Activated T-cell treated with anti-CD3 and anti-CD28 coated beads for 4 hours (primary cell): ENCODE measurements around the gene TBC1D14.
A peak's percentile ranks its signal among the peaks of the same experiment; 100 is the strongest.
"Not testable (repeated sequence)": the region's sequence is repeated elsewhere in the genome, so short reads cannot be mapped to it uniquely, and the experiment has no call there.

Experiments used
- DNase-seq: peaks from one replicate; pipeline ENCODE4 v3.0.0-alpha.2; 2020

The TBC1D14 gene

DNA sequence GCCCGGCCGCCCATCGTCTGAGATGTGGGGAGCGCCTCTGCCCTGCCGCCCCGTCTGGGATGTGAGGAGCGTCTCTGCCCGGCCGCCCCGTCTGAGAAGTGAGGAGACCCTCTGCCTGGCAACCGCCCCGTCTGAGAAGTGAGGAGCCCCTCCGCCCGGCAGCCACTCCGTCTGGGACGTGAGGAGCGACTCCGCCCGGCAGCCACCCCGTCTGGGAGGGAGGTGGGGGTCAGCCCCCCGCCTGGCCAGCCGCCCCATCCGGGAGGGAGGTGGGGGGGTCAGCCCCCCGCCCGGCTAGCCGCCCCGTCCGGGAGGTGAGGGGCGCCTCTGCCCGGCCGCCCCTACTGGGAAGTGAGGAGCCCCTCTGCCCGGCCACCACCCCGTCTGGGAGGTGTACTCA is 68.2 kb downstream of the TBC1D14 start:
- not testable (repeated sequence) for DNase-seq

DNA sequence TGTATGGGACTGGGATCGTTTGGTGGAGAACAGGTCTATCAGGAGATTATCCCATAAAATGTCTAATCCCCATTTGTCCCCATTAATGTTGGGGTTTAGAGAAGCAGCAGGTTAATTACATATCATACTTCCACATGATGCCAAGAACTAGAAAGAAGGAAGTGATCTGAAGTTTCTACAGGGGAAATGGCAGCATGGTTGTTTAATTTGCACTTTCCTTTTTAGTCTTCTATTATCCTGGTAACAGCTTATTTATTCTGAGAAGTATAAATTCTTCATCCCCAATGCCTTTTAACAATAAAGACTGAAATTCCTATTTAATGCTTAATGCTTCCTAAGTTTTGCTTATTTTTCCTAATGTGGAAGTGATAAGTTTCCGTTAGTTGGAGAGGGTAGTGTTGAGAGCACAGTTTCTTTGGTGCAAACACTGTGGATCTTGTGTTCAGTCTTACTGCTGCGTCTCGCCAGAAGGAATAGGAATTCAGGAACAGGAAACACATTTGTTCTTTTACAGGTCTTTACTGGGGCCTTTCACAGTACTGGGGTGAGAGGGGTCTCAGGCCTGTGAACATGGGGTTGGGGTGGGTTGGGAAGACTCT is 74.0 kb downstream of the TBC1D14 start:
- DNase-seq = no peak

DNA sequence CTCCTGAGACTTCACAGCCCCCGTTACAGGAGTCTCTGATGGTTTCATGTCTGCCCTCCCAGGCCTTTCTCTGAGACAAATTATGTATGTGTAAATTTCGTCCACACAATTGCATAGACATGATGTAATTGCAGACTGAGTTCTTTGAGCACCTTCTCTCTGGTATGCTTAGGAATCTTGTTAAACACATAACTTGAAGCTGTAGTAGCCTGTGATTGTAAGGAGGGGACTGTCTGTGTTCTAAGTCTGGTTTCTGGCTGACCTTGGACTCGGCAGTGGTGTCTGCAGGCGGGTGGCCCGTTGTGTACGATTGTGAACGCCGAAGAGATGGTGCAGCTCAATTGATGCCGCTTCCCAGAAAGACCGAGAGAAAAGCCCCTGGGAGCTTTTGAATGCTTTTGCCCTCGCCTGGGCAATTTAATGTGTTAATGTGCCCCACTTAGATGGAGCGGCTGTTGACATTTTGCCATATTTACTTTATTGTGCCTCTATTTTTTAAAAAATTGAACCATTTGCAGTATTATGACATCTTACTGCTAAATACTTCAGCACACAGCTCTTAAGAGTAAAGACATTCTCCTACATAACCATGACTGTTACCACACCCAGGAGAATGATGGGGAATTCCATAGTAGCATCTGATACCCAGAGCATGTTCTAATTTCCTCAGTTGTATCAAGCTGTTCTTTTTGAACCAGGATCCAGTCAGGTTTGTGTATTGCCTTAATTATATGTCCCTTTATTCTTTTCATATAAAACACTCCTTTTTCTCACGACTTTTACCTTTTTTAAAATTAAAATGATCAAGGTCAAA is 75.2 kb downstream of the TBC1D14 start:
- no peak for DNase-seq

DNA sequence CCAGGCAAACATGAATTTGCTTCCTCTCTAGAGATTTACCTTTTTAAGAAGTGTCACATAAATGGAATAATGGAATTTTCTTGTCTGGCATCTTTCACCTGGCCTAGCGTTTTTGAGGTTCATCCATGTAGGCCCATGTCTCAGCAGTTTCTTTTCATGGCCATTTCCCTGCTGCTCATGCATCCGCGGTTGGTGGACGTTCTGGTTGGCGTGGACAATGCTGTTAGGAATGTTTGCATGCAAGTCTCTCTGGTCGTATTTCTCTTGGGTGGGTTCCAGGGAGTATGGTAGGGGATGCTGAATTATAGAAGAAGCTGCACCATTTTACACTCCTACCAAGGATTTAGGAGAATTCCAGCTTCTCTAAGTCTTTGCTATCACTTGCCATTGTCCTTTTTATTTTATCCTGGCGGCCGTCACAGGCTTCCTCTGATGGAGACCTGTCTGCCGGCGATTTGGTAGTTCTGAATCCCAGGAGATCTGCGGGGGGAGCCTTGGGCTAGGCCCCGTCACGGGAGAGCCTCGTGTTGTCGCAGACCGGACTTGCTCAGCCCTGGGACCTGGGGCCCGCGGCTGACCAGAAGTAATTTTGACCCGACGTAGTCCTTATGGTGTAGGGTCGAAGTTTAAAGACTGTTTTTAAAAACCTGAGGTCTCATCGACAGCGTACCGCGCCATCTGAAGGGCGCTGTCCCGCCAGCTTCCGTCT is 76.6 kb downstream of the TBC1D14 start:
- no peak for DNase-seq

DNA sequence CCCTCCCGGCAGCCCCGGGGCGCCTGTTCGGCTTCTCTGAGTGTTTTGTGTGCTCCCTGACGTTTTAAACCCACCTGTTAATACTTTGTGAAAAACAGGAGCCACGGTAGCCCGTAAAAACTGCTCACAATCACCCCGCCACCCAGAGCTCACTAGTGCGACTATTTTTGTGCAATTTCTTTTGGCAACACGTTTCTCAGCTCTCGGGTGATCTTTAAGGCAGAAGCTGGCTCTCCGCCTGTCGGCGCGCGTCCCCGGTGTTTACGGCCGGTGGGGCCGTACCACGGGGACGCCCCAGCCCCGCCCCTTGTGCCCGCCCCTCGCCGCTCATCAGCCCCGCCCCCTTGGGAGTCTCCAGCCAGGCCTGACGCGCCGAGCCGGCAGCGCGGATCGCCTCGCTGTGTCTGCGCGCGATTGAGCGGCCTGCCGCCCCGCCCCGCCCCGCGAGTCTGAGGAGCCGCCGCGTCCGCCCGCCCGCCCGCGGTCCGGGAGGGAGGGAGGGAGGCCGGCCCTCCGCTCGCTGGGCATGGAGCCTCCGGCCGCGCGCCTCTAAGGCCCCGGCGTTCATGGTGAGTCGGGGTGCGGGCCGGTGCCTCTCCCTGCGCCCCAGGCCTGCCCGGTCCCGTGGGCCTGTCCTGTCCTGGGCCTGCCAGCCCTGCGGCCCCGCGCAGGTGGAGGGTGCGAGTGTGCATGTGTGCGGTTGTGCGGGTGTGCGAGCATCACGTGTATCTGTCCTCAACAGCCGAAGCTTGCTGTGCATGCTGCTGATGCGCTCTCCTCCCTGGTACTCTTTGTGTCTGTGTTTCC is 77.4 kb downstream of the TBC1D14 start:
- peak; percentile 89 for DNase-seq

DNA sequence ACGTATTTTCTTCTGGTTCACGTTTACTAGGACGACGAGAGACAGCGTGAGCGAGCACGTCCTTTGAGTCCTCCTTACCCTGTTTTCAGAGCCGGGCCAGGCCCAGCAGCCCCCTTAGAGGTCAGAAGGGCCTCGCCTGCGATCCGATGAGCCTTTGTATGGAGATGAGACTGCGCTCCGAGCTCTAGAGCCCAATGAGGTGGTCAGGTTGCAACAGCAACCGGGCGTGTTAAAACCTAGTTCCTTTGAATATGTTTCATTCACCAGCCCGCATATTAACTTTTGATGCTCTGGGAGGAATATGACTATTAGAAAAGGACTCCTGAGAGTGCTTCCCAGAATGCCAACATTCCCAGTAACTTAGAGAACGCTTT is 77.9 kb downstream of the TBC1D14 start:
- no peak for DNase-seq

DNA sequence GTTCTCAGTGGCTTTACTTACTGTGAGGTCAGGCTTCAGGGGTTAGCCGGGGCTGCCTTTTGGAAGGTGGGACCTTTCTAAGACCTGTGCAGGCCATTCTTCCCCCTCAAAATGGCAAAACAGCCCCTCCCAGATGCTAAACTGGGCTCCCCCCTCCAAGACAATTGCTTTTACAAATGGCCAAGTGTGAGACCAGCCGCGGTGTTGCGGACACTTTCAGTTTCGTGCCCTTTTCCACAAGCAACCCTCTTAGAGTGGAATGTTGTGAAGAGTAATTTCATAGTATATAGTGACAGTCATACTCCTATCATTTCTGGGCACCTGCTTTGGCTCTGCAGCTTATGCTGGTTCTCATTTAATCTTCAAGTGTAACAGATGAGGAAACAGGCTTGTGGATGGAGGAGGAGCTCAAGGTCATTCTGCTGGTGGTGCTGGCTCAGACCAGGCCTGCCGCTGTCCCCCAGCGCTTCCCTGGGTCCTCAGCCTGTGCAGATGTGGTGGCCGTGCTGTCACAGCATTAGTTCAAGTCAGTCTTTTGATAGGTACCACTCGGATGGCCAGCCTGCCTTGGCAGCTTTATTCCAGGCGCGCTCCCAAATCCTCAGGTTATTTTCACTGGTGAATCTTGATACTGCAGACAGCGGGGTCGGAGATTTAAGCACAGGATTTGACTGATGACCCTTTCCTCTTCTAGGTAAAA is 78.5 kb downstream of the TBC1D14 start:
- DNase-seq = no peak

DNA sequence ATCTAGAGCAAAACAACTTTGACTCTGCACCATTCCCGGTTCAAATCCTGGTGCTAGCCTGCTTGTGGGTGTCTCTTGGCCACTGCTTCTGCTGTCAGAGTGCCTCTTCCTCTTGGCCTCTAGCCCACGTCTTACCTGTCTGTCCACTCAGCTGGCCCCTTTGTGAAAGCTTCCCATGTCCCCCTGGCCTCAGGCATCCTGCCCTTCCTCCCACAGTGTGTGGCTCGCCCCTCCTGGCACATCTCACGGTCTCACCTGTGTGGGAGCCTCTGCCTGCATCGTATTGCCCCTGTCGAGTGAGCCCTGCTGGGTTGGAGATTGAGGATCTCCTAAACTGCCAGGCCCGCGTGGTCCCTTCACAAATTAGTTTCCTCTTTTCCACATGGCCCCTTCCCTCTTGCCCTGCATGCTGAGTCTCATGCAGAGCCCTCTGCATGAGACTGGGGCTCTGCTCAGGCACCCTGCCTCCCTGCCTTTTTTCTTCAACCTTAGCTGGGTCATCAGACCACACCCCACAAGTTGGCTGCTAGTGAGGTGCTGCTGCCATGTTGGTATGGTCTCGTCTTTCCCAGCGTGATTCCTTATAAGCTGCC is 79.8 kb downstream of the TBC1D14 start:
- no peak for DNase-seq

DNA sequence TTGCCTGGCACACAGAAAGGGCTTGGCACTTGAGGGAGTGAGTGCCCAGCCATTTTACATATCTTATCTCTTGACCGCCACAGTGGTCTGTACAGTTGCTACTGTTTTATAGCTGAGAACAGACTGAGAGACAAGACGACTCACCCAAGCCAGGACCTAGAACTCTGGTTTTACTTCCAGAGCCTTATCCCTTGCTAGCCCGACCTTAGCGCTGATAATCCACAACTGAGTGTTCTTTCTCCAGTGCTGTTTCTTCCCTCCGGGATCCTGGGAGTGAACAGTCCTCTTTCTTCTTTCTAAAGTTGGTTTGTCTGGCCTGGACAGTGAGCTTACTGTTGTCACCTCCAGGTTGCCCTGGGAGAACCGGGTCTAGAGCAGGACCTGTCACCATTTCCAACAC is 81.0 kb downstream of the TBC1D14 start:
- no peak for DNase-seq

DNA sequence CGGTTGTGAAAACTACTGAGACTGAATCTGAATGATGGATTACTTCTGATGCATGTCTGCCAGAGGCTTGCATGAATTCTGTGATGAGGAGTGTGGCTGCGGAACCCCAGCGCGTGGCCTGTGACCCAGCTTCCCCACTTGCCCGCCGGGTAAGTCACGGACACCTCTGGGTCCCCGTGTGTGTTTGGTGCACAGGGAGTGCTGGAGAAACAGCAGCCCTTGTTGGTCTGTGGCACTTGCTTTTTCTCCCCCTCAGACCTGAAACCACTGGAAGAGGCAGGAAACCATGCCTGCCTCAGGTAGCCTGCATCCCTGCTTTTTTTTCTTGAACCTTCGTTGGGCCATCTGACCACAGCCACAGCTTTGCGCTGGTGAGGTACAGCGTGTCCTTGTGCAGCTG is 81.6 kb downstream of the TBC1D14 start:
- no peak for DNase-seq

DNA sequence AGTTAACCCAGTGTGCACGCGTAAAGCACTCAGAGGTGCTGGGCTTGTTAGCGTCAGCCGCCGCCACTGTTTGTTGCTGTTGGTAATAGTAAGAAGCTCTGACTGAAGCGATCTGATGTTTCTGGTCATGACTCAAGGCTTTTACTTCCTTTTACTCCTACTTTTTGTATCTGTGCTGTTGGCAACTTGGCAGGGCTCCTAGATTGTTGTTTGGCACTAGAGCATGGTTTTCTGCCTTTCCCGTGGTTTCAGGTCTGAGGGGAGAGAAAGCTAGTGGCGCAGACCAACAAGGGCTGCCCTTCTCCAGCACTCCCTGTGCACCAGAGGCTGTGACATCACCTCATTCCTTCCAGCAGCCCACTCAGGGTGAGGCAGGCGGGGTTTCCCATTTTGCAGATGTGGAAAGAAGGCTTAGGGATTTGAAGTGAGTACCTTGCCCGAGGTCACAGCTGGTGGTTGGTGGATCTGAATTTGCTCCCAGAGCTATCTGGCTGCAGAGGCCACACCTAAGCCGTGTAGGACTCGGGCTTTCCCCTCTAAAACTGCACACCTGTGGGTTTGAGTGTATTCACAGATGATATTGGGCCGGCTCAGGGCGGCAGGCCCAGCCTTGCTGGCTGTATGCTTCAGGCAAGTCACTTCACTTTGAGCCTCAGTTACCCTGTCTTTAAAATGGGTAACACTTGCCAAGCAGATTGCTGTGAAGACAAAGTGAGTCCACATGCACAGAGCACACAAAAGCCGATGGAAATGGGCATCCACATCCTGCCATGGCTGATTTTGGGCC is 82.3 kb downstream of the TBC1D14 start:
- DNase-seq = no peak

DNA sequence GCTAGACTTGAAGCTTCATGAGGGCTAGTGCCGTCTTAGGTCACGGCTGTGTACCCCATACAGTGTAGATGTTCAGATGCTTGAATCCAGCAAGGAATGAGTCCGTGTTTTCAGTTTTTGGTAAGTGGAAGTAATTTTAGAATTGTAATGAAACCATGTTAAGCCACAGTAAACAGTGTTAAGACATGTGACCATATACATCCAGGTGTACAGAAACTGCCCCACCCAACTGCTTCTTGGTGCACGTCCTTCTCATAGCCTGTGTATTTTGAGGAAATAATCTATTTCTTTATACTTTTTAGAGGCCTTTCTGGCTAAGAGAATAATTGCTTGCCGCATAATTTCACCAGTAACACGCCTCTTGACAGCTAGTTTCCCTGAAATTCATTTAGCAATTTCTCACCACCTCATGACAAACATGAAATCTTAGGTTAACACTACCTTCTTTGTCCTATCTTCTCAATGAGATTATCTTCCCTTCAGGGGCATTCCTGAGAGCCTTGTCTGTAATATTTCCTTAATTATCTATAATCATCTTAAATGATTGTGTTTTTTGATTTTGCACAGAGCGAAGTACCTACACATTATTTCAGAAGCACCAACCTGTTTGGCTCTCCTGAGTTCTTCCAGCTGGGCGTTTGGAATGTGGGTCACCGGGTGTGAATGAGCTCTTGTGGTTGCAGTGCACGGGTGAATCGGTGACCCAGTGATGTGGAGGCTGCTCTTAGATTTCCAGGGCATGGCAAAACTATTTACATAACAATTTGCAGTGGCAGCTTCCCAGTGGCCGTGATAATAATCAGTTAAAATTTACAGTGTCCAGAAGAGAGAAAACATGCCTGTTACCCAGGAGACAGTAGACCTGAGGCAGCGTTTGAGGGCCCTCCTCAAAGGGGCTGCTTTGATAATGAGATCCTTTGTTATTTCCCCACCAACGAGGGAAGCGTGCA is 83.4 kb downstream of the TBC1D14 start:
- DNase-seq = no peak

DNA sequence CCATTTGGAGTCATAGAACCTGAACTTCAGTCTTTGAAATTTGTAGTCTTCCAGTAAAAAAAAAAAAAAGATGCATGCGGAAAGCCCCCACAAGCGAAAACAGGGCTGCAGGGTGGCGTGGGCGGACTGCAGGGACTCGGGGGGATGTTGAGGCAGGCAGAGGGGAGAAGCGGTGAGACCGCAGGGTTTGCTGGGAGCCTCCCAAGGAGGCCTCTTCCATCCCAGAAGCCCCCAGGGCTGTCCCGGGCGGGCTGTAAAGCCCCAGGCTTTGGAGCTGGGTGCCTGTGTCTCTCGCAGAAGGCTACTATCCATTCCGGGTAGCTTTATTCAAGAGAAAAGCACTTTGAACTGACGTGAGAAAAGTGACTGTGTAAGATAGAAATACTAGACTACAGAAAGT is 86.9 kb downstream of the TBC1D14 start:
- no peak for DNase-seq

DNA sequence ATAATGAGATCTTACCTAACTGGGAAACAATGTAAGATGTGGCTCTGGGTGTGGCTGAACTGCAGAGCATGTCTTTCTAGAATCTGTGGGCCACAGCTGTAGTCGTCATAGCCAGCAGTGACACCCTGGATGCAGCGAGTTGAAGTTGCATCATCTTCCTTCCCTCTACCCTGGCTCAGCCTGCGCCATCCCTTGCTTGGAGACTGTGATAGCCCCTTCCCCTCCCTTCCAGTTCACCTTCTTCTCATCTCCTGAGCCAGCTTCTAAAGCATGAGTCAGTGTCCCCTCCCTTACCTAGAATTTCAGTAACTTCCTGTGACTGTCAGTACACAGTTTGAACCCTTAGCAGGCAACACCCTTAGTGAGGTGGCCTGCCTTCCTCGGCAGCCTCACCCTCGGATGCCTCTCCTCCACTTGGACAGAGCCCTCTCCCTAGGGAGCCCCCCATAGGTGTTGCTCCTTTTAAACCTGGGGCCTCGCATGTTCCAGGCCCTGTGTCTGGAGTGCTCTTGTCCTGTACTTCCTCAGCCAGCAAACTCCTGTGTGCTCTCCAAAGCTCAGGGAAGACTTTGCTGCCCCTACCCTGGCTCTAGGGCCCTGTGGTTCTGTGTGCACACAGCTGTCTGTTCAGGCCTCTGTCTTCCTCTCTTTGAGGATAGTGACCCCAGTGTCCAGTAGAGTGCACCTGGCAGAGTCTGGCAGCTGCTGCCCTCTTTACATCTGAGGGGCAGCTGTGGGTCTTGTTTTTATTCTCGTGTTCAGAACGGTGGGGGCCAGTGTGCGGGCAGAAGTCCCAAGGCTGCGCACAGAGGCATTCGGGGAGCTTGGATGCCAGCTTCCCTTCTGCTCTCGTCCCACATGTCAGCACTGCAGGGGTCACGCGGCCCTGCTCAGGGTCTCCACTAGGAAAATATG is 89.8 kb downstream of the TBC1D14 start:
- DNase-seq = no peak

DNA sequence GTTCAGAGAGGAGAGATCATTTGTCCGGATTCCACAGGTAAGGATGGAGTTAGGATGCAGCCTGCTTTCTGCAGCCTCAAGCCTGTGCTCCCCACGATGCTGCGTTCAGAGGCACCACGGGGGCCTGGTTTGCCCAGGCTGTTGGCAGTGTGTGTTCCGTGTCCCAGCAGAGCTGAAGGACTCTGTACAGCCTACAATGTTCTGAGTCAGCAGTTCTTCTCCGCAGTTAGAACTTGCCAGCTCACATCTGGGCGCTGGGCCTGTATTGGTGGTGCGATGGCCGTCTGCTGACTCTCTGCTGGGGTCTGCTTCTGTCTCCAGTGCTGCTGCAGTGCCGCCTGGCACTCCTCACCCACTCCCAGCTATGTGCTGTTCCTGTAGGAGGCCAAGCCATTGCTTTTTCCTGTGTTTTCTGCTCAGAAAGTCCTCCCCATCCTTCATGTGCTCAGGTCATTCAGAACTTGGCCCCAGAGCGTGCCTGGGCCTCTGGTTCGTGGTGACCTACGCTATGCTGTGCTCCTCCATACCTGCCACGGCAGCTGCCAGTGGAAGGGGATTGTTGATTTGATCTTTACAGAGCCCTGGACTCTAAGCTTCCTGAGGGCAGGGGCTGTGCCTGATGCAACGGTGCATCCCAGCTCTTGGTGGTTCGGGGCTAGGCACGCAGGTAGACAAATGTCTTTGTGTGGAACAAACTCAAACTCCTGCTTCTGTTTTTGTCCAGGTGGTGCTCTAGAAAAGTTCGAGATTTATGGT is 91.0 kb downstream of the TBC1D14 start:
- DNase-seq = no peak

DNA sequence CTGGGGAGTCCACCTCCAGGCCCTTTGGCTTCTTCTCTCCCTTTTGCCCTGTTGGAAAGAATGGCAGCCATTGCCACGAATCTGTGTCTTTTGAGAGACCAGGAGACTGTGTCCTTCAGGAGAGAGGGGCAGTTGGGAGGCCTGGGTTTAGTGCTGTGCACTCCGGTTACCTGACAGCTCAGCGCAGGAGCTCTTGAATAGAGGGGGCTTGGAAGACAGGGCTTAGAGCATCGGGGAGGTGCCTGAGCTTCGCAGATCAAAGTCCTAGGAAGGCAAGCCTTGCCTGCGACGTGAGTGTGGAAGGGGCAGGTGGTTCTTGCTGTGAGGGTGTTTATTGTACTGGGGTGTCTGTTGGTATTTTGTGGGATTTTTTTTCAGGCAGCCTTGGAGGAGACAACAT is 91.6 kb downstream of the TBC1D14 start:
- DNase-seq = no peak

DNA sequence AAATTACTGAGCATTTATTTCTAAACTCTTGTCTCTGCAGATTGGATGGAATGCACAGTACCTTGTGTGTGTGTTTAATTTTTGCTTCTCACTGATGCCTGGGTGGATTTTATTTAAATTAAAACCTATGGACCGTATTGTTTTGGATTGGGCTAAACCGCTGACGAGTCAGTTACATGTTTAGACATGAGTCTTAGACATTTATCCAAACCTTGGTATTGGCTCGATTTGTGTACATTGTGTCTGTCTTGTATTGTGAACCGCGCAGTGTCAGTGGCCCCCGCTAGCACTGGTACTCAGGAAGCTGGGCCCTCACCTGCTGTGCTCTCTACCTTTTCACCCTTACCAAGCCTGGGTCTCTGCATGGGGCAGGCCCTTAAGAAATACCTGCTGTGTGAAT is 92.7 kb downstream of the TBC1D14 start:
- no peak for DNase-seq

DNA sequence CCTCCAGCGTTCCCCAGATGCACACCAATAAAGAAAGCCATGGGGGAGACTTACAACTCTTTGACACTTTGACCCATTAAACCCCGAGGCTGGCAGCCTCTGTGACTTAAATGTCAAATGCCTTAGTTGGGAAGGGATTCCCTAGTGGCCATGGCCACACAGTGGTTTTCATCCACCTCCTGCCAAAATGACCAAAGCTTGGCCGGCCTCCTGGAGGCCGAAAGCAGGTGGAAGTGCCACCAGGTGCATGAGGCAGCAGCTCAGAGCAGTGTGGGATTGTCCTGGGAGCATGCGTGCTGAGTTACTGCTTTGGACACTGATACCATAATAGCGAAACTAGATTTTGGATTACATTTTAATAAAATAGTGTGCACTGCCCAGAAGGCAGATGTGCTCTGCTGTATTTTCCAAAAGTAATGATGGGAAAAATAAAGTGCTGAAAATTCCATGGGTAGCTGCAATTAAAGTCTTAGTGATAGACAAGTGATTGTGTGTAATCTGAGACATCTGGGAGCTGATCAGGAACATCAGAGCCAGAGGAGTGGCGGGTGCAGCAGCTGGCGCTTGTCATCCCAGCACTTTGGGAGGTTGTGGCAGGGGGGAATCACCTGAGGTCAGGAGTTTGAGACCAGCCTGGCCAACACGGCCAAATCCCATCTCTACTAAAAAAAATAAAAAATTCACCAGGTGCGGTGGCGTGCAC is 93.7 kb downstream of the TBC1D14 start:
- no peak for DNase-seq
